GM21381 (cell line): Measurements from ENCODE around the gene BCAP29.

Experiments
- ATAC-seq: cut with Tn5 transposase; IDR thresholded peaks from one replicate; pipeline ENCODE4 v1.9.1; 2021; ENCODE audit warnings: mild to moderate bottlenecking, moderate library complexity; ENCODE audit not compliant: unreplicated experiment

BCAP29 gene

DNA sequence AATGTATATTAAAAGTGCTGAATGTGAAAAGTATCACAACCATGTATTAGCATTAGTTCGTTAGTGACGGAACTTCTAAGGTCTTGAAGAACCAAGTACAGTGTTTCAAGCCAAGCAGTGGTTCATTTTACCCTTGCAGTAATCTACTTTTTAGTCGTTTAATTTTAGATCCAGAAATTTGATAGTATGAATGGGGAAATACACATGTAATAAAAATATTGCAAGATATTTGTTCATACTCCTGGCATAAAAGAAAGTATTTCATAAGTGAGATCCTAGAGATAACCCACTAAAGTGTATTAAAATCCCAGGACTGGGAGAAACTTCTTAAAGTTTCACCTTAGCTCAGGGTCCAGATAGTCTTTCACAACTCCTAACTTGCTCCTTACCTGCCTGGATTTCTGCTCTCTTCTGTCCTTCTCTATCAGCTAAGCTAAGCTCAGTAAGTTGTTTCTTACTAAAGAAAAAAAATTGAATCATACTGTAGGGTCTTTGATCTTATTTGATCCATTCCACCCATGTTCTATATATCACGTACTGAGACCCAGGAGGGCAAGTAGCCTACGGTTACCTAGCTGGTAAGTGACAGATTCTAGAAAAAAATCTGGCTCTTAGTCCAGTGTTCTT lies 1.5 kb downstream of the BCAP29 start:
- no peak for ATAC-seq

DNA sequence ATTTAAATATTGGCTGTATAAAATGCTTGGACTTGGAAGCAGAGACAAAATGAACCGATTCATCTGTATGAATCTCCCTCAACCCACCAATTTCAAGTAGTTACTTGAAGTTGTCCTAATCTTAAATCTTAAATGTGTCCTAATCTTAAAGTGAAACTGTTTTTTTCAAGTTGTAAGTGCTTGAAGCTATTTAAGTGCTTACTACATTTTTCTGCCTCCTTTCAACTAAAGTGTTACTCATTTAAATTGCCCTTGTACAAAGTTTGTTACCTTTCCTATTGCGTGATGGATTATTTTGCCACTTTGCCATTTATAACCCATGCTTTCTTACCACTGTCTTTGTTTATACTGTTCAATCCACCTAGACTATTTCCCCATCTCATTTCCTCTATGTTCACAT lies 2.8 kb downstream of the BCAP29 start:
- no peak for ATAC-seq

DNA sequence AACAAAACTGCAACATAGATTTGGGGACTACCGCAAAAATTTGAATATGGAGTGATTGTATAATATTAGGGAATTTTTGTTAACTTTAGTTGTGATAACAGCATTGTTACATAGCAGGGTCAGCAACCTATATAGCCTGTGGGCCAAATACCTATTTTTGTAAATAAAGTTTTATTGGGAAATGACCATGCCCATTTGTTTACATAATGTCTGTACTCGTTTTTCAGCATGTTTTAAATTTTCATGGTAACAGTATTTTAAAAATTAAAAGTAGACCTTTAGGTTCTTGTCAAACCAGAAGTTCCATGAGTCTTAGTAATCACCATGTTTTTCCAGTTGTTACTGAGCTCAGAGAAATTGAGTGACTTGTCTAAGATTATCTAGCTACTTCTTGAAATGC lies 4.7 kb downstream of the BCAP29 start:
- ATAC-seq = no peak

DNA sequence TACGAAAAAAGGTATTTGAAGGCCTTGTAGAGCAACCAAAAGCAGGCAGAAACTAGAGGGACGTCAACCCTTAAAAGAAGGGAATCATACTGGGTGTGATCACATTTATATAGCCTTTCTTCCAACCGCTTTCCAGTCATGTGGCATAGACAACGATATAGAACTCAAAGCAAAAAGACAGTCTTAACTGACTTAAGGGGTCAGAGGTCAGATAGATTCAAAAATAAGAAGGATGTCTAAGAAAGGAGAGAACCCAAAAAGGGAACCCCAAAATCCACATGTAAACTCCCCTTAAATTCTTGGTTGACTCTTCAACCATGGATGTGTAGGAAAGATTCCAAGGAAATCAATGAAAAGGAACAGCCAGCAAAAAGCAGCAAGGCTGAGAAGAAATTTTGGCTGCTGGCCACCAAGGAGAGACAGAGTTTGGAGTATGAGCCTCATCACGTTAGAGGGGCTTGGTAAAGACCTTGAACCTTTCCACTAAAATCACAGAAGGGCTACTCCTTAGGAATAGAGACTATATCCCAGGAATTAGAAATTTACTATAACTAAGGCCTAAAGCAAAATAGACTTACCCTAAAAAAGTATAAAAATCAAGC lies 8.6 kb downstream of the BCAP29 start:
- no peak for ATAC-seq

DNA sequence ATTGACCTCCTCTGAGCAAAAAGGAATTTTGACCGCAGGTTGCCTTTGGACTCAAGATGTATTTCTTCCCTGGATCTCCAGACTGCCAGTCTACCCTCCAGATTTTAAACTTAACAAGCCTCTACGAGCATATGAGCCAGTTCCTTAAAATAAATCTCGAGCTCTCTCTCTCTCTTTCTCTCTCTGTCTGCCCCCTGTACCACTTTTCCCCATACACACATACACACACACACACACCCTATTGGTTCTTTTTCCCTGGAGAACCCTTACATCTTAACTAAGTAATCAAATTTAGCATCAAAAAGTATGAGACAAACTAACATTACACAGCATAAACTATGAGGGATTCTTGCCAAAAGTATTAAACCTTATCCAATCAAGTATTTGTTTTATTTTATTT lies 11.4 kb downstream of the BCAP29 start:
- ATAC-seq = no peak

DNA sequence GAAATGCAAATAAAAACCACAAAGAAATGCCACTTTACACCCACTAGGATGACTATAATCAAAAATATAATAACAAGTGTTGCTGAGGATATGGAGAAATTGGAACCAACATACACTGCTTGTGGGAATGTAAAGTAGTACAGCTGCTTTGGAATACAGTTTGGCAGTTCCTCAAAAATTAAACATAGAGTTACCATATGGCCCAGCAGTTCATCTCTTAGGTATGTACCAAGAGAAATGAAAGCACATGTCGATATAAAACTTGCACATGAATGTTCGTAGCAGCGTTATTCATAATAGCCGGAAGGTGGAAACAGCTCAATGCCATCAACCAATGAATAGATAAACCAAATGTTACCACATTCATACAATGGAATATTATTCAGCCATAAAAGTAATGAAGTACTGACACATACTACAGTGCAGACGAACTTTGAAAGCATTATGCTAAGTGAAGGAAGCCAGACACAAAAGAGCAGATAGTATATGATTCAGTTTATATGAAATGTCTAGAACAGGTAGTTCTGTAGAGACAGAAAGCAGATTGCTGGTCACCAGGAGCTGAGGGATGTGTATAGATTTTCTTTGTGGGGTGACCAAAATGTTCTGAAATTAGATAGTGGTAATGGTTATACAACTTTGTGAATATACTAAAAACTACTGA lies 12.4 kb downstream of the BCAP29 start:
- ATAC-seq = no peak

DNA sequence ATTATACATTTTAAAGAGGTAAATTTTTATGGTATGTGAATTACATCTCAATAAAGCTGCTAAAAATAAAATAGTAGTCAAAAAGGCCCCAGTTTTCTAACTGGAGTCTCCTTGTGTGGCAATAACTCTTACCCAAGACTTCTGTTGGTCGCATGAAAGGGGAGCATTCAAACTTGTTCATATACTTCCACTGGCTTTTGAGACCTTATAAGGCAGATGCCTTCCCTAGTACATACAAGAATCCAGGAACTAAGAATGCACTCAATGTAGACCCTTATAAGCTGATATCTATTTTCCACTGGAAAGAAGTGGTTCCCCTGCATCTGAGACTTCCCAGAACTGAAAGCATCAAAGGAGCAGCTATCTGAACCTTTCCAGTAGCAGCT lies 13.0 kb downstream of the BCAP29 start:
- ATAC-seq = no peak

DNA sequence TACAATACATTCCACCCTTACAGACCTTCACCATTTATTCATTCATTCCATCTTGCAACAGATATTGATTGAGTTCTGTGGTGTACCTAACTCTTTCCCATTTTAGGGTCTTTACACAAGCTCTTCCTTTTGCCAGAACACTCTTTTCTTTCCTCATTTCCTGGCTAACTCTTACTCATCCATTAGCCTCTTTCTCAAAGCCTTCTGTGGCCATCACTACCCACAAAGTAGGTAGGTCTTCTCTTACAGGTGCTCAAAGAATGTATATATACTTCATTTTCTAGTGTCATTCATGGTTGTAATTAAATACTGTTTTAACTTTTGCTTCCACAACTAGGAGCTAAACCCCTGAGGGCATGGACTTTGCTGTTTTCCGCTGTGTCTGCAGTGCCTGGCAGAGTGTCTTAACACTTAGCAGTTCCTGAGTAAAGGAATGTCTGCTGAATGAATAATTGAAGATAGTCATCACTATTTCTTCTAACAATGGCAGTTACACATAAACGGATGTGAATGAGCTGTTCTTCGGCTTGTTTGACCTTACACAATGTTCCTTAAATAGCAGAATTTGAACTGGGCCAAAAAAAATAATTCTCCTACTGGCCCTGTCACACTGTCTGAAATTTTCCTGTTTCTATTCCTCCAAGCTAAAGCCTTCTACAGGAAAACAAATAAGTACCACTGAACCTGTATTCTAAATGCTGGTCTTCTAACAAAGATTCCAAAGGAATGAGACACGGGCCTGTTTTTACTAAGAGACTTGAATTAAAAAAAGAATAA lies 15.1 kb downstream of the BCAP29 start:
- ATAC-seq = no peak

DNA sequence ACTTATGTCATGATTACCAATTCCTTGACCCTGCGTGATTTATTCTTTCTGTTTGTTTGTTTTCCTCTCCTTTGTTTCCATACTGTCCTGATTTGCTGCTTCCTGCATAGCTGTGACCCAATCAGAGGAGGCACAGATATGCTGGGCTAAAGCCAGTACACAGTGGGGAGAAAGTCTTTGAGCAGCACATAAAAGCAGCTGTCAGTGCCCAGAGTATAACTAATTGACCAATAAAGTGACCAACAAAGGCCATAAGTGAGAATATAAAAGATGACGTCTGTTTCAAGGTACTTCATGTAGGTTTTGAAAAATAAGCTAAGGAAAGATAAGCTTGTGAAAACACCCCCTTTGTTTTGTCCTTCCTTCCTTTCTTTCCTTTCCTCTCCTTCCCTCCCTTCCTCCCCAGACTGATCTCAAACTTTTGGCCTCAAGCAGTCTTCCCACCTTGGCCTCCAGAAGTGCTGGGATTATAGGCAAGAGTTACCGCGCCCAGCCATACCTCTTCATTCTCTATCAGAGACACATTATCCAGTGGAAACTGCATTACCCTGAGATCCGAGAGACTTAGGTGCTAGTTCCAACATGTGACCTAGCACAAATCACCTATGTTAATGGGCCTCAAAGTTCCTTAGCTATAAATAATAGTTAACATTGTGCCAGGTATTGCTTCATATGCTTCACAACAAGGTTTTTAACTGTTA lies 17.0 kb downstream of the BCAP29 start:
- no peak for ATAC-seq

DNA sequence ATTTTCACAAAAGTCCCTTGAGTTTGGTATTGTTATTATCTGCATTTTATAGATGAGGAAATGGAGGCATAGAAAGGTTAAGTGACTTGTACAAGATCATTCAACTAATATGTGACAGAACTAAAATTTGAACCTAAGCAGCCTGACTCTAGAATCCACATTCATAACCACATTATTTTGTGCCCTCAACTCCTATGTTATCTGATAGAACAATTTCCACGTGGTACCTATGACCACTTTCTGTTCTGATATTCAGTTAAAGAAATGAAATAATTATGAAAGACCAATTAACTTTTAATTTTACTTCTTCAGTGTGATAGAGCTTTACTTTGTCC lies 17.5 kb downstream of the BCAP29 start:
- ATAC-seq = no peak

DNA sequence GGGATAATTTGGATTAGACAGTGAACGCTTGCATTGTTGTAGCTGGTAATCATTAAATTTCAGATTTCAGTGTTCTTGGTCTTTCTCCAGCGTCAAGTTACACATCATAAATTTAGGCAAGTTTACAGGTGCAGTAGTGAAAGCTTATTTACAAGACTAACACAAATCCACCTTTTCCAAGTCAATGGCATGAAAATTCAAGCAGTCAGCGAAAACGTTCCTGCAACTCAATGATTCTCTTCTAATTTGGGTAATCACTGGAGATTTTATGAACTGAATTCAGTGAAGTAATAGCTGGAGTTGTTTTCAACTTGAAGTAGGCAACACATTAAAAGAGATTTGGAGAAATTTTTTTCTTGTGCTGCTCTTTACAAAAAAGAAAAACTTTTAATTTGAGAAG lies 17.9 kb downstream of the BCAP29 start:
- no peak for ATAC-seq

DNA sequence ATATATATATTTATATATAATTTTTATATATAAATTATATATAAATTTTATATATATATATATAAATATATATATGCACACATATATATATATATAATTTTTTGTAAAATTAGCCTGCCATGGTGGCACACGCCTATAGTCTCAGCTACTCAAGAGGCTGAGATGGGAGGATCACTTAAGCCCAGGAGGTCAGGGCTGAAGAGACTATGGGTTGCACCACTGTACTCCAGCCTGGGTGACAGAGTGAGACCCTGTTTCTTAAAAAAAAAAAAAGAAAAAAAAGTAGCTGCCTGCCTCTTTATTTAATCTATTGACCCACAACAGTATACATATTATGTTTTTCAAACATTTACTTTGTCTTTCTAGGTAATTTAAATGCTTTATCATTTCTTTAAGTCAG lies 19.2 kb downstream of the BCAP29 start:
- no peak for ATAC-seq

DNA sequence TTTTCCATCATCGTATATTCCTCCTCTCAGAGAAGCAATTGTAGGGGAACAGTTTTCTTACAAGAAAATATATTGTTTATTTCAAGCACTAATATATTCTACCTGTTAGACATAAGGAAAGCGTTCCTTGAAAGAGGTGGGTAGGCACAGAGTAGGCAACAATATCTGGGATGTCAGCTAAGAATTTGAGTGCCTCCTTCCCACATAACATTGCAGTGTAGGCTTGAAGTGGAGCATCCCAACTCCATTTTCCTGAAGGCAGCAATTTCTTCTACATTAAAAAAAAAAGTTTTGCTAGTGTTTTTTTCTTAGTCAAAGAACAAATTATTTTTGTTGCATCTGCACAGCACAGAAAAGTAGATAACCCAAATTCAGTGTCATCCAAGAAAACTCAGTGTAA lies 20.8 kb downstream of the BCAP29 start:
- ATAC-seq = no peak

DNA sequence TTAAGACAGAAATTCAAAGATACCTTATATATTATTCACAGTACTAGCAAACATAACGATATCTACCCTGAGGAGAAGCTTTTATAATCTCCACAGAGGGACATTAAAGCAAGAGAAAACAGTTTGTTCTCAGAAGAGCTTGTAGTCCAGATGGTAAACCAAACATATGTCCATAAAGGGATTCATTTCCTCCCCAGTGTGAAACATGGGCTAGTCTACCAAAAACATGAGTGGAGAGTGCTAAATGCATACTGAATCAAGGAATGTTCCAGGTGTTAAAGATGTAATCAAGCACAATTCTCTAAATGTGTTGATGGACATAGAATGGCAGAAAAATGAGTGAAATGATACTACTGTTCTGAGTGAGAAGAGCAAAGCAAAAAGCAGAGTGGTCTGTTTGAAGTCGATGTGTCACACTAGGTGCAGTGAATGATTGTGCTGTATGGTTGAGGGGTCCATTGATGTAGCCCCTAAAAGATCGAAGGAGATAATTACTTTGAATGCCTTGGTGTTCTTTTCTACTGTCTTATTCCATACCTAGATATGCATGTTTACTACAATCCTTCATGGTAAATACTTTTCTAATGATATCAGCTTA lies 25.3 kb downstream of the BCAP29 start:
- no peak for ATAC-seq

DNA sequence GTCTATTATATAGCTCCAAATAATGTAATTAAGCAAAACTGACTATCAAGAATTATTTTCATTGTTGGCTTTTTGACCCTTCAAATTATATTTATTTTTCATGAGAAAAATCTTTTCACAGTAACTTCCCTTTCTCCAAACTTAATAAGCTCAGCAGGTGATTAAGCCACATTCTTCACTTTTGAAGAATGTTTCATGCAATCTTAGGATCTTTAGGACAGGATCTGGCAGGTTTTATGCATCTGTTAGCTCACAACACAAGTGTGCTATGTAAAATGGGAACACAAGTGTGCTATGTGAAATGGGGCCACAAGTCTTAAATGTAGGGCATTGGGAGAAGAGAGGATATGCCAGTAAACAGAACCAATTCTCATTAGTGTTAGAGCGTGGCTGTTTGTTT lies 26.3 kb downstream of the BCAP29 start:
- ATAC-seq = no peak

DNA sequence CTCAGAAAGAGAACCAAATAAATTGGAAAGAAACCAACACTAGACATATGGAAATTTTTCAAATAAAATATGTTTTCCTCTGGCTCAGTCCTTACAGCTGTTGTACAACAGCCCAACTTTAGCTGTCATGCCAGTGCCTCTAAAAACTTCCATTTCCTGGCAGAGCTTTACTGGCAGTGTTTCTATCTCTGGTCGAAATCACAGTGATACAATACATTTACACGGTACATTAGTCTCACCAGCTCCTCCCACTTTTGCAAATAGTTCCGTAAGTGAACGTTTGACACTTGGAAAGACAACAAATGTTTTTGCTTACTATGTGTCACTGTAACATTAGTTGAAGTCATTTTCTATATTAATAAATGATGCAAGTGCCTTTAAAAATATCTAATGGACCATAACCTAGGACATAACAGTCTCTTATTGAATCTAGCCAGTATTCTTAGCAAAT lies 29.8 kb downstream of the BCAP29 start:
- no peak for ATAC-seq

DNA sequence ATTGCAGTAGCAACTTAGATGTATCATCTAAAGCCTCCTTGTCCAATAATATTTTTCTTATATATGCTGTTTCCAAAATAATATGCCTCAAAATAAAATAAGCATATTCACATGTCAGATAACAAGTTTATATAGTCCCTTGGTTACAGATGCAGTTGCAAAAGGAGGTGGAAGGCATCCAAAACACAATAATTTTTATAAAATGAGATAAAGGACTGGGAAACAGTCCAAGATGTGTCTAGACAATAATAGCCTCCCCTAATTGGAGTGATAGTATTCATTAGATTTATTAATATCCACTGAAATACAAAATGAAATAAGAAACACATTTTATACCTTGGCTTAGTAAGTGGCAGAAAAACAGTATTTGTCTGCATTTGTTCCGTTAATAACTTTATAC lies 30.3 kb downstream of the BCAP29 start:
- no peak for ATAC-seq

DNA sequence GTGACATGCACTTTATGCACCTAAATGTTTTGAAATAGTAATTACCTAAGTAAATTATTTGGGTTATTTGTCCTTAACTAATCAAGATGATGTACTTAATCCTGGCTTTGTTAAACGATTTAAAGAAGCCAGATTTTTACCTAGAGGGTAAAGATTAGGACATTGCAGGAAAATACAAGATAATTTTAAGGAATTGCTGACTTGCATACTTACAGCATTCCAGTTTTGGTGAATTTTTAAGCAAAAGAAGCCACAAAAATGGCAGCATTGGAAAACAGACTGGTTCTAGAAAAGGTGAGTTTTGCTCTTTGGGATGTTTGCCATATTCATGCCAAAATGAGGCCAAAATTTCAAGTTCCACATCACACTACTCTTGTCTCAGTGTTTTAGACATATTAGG lies 33.4 kb downstream of the BCAP29 start:
- ATAC-seq = no peak

DNA sequence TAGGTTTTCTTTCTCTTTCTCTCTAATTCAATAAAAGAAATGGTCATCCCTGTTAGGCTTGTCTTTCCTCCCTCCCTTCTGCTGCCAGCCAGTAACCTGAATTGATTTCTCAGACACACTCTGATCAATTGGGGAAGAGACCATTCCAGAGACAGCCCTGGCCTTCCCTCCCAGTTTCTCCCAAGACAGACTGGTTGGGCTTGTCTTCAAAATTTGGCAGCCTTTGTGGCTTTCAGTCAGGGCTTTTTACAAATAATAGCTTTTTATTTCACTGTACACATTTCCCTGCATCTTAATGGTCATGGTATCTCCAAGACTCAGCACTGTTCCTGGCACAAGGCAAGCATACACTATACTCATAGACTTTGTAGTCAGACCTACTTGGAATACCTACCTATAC lies 33.9 kb downstream of the BCAP29 start:
- no peak for ATAC-seq

DNA sequence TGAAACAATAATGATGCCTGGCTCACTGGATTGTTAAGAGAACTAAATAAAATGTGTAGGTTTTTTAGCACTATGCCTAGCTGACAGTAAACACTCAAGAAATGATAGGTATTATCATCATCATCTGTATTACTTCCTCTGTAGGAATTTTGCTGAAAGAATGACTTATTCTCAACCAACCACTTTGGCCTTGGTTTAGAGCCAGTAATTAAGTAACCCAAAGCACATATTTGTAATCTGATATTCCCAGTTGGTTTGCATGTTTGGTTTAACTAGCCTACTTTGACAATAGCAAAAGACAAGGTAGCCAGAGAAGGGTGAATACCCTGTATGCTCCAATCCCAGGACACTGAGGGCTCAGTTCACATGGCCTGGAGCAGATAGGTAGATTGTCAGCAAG lies 34.4 kb downstream of the BCAP29 start:
- ATAC-seq = no peak
